GM18505 (cell line): ENCODE results near the gene IL17RC.
"Not testable (repeated sequence)": the region's sequence is repeated elsewhere in the genome, so short reads cannot be mapped to it uniquely, and the experiment has no call there.

ENCODE experiments used
- ATAC-seq: cut with Tn5 transposase; IDR thresholded peaks from one replicate; pipeline ENCODE4 v1.9.1; 2021; ENCODE audit not compliant: unreplicated experiment
- POLR2A ChIP-seq: IDR thresholded peaks from 4 replicates; pipeline ENCODE4 v1.6.1; 2011; ENCODE audit warnings: borderline replicate concordance; ENCODE audit not compliant: insufficient read depth, insufficient read length; ENCODE audit errors: extremely low read depth

The IL17RC gene, protein sequence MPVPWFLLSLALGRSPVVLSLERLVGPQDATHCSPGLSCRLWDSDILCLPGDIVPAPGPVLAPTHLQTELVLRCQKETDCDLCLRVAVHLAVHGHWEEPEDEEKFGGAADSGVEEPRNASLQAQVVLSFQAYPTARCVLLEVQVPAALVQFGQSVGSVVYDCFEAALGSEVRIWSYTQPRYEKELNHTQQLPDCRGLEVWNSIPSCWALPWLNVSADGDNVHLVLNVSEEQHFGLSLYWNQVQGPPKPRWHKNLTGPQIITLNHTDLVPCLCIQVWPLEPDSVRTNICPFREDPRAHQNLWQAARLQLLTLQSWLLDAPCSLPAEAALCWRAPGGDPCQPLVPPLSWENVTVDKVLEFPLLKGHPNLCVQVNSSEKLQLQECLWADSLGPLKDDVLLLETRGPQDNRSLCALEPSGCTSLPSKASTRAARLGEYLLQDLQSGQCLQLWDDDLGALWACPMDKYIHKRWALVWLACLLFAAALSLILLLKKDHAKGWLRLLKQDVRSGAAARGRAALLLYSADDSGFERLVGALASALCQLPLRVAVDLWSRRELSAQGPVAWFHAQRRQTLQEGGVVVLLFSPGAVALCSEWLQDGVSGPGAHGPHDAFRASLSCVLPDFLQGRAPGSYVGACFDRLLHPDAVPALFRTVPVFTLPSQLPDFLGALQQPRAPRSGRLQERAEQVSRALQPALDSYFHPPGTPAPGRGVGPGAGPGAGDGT

DNA sequence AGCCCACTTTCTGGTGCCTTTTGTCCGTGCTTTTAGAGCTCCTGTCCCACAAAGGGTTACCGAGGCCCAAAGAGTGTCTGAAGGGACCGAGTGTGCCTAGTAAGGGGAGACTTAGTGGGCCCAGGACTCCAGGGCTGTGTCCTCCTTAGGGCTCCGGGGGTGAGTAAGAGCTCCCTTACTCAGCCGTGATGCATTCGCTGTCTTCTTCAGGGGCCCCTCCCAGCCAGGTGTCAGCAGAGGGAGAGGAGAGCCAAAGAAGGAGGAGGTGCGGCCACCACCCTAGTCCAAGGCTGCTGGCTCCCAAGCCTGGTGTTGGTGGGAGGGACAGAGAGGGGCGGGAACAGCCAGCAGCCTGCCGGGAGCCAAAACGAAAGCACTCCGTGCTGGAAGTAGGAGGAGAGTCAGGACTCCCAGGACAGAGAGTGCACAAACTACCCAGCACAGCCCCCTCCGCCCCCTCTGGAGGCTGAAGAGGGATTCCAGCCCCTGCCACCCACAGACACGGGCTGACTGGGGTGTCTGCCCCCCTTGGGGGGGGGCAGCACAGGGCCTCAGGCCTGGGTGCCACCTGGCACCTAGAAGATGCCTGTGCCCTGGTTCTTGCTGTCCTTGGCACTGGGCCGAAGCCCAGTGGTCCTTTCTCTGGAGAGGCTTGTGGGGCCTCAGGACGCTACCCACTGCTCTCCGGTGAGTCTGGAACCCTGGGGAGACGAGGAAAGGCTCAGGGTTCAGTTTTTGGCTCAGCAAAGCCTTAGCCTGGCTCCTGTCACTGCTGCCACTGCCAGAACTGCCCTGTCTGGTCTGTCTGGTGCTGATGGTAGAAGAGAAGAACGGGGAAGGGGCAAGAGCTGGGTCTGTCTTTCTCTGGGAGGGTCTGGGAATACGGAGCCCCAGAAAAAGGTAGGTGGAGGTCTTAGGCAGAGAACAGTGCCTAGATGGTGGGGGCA is at the start of gene IL17RC:
IL17RC (plus strand) TSS at position 365 of the 947 bp plus-strand sequence; CDS start at position 583, 218 bp downstream.
- ATAC-seq = no peak
- TF ChIP-seq POLR2A = no peak

DNA sequence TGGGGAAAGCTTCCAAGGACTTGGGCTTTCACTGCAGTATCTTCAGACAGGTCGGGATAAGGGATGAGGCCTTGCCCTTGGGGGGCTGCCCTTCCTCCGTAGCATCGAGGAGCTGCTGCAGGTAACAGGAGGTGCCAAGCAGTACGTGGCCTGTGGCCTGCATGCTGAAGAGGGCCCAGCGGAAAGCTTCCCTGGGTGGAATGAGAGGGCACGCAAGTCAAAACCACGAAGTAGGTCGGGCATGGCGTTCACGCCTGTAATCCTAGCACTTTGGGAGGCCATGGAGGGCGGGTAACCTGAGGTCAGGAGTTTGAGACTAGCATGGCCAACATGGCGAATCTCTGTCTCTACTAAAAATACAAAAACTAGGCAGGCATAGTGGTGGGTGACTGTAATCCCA is 49.8 kb upstream of the IL17RC start:
- ATAC-seq = no peak
- no peak for TF ChIP-seq POLR2A

DNA sequence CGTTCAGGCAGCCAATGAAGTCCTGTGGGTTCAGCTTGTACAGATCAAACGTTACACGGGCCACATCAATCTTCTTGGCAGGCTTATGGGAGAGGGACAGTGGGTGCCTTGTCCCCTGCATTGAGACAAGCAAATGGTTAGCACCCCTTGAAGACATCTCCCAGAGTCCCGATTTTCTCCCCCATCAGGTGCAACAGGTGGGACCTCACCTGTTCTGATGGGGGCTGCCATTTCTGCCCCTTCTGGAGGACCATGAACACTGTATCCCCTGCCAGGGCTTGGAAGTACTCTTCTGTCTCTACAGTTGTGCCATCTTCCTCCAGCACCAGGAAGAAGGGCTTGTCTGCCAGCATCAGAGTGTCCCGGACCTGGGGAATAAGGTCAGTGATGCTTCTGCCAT is 46.9 kb upstream of the IL17RC start:
- TF ChIP-seq POLR2A = no peak
- no peak for ATAC-seq

DNA sequence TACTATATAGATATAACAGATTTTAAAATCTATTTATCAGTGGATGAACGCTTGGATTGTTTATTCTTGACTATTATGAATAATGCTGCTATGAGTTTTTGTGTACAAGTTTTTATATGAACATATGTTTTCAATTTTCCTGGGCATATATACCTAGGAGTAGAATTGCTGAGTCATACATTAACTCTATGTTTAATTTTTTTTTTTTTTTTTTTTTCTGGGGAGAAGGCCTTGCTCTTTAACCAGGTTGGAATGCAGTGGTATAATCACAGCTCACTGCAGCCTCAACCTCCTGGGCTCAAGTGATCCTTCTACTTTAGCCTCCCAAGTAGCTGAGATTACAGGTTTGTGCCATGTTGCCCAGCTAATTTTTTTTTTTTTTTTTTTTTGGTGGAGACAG is 45.9 kb upstream of the IL17RC start:
- no peak for TF ChIP-seq POLR2A
- no peak for ATAC-seq

DNA sequence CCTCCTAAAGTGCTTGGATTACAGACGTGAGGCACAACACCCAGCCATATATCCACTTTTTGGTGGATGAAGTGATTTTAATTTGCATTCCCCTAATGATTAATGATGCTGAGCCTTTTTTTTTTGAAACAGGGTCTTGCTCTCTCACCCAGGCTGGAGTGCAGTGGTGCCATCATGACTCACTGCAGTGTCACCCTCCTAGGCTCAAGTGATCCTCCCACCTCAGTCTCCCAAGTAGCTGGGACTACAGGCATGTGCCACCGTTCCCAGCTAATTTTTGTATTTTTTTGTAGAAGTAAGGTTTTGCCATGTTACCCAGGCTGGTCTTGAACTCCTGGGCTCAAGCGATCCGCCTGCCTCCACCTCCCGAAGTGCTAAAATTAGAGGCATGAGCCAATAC is 44.8 kb upstream of the IL17RC start:
- ATAC-seq = not testable (repeated sequence)

DNA sequence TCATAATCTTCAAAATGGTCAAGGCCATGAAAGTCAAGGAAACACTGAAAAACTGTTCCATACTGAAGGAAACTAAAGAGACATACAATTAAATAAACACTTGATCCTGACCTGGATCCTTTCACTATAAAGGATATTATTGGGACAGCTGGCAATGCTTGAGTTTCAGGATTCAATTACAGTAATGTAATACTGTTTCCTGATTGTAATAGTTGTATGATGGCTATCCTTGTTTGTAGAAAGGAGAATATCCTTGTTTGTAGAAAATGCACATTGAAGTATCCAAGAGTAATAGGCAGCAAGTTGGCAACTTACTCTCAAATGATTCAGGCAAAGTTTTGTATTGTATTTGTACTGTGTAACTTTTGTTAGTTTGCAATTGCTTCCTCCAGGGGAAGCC is 41.5 kb upstream of the IL17RC start:
- ATAC-seq = no peak

DNA sequence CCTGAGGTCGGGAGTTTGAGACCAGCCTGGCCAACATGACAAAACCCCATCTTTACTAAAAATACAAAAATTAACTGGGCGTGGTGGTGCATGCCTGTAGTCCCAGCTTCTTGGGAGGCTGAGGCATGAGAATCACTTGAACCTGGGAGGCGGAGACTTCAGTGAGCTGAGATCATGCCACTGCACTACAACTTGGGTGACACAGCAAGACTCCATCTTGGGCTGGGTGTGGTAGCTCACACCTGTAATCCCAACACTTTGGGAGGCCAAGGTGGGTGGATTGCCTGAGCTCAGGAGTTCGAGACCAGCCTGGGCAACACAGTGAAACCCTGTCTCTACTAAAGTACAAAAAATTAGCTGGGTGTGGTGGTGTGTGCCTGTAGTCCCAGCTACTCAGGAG is 40.6 kb upstream of the IL17RC start:
- not testable (repeated sequence) for ATAC-seq

More for the DNA sequence above, 41.5 kb upstream of the IL17RC start:
- TF ChIP-seq POLR2A = no peak

DNA sequence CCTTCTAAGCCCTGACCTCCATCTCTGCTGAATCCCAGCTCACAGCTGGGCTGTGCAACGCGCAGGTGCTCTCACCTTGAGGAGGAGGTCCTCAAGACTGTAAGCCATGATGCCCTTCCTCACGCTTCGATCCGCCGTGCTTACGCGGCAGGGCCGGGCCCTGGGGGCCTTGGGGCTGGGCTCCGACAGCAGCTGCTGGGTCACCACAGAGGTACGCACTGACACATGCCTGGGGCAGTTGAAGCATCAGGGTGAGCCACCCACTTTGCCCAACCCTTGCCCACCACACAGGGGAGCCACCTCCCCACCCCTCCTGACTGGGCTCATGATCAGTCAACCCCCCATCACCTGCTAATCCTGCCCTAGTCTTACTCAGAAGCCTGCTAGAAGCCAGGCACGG is 39.9 kb upstream of the IL17RC start:
- no peak for TF ChIP-seq POLR2A

DNA sequence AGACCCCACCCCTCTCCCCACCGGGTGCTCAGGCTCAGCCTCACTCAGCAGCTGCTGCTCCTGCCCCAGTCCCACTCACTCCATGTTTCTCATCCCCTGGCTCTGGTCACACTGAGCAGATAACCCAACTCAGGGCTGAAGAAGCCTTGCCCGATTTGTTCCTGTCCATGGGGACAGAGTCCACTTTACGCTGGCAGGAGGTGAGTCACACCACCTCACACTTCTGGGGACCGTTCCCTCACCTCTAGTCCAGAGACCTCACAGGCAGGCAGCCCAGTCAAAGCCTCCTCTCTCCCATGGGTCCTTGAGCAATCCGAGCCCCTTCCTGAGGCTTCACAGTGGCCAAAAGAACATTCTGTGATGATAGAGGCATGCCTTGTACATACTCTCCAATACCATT is 38.2 kb upstream of the IL17RC start:
- no peak for ATAC-seq
- TF ChIP-seq POLR2A = no peak

More for the DNA sequence above, 39.9 kb upstream of the IL17RC start:
- ATAC-seq = no peak

DNA sequence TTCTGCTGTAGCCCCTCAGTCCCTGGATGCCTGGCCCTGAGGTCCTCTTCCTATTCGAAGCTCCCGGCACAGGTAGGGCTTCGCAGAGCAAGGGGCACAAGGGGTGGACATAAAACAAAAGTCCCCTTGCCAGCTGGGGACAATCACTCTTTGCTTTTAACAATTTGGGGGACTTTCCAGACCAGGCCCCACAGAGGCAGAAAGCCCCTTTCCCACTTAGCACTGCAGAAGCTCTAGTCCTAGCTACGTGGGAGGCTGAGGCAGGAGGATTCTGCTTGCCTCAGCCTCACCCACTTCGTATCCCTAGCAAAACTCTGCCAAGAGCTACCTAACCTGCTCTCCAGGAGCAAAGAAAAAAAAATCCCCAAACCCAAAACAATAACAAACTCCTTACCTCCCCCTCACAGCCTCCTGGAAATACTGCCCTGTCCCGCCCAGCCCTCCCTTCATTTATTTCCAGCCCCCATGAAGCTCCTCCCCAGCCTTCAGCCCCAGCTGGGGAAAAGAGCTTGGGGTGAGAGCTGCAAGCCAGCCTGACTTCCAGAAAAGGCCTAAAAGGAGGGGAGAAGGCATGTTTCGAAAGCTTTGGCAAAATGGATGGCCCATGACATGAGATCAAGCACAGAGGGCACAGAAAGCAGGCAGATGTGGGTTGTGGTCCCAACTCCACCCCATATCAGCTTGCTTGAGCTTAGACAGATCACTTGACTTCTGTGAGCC is 36.9 kb upstream of the IL17RC start, which contains the start of gene CIDEC:
CIDEC (minus strand) TSS at position 424 of the 720 bp plus-strand sequence. CDS start 1,767 bp downstream, outside the sequence.
- TF ChIP-seq POLR2A = no peak
- ATAC-seq = no peak

DNA sequence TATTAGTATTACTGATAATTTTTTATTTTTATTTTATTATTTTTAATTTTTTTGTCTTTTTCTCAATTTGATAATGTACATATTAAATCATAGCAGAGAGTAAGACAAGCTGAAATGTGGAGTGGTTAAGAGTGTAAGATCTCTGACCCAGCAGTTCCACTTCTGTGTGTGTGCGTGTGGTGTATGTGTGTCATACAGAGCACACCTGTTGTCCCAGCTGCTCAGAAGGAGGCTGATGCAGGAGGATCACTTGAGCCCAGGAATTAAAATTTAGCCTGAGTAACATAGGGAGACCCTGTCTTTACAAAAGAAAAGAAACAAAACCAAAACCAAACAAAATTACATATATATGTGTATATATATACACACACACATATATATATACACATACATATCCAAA is 35.5 kb upstream of the IL17RC start:
- no peak for ATAC-seq
- no peak for TF ChIP-seq POLR2A

DNA sequence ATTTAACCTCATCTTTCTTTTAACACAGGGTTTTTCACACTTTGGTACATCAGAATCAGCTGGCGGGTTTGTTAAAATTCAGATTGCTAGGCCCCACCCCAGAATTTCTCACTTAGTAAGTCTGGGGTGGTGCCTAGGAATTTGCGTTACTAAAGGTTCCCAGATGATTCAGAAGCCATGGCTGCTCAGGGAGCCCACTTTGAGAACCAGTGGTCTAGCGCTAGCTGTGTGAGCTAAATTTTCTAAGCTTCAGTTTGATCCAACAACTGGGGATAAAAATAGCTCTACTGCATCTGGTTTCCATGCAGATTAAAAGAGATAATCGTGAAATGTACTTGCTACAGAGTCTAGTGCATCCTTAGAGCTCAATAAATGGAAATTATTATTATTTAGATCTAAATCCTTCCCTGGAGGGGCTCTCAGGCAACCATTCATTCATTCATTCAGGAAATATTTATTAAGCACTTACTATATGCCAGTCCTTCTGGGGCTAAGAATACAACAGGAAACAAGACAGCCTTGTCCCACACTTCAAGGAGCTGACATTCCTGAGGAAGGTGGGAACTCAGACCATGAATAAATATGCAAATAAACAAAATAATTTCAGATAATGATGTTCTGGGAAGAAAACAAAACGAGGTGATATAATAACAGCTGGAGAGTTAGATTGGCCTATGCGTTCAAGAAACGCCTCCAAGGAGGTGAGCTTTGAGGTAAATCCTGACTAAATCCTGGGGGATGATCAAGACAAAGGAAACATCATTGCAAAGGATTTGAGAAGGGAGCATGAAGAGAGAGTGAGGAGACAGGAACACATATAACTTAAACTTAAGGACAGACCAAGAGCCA is 33.0 kb upstream of the IL17RC start:
- no peak for TF ChIP-seq POLR2A
- ATAC-seq = no peak
